Astrocyte (in vitro differentiated cells and primary cell): ENCODE measurements around the gene PLEKHM2. TPM values are rescaled to one million over a fixed set of nuclear protein-coding genes. Genes with fewer than 3 reads are reported as not detected.

Source experiments
- DNase-seq: peaks from one replicate; pipeline ENCODE4 v3.0.0-alpha.2; 2010; ENCODE audit warnings: low read depth
- FAIRE-seq: peaks from 2 replicates; lab custom pipeline; 2011; peaks lifted over from hg19 to GRCh38; lab: Jason Lieb, UNC
- H2AFZ ChIP-seq: 2 replicates; pipeline ENCODE4 v1.6.0; 2012; ENCODE audit warnings: low read depth, low read length, inconsistent platforms
- H3K27ac ChIP-seq: 2 replicates; pipeline ENCODE4 v1.5.1; 2011; ENCODE audit warnings: low read depth, low read length, inconsistent platforms
- H3K27me3 ChIP-seq: 2 replicates; pipeline ENCODE4 v1.6.0; 2011; ENCODE audit warnings: low read length, inconsistent platforms; ENCODE audit not compliant: insufficient read depth
- H3K36me3 ChIP-seq: 2 replicates; pipeline ENCODE4 v1.5.1; 2011; ENCODE audit warnings: low read length, inconsistent platforms; ENCODE audit not compliant: insufficient read depth
- H3K4me1 ChIP-seq: 2 replicates; pipeline ENCODE4 v1.5.1; 2011; ENCODE audit warnings: low read length, inconsistent platforms; ENCODE audit not compliant: insufficient read depth
- H3K4me2 ChIP-seq: 2 replicates; pipeline ENCODE4 v1.6.0; 2012; ENCODE audit warnings: low read length, inconsistent platforms
- H3K4me3 ChIP-seq: 2 replicates; pipeline ENCODE4 v1.5.1; 2011; ENCODE audit warnings: low read depth, mild to moderate bottlenecking, low read length, inconsistent platforms; ENCODE audit not compliant: insufficient read depth
- H3K79me2 ChIP-seq: 2 replicates; pipeline ENCODE4 v1.6.0; 2012; ENCODE audit warnings: mild to moderate bottlenecking, low read length, inconsistent platforms; ENCODE audit not compliant: insufficient read depth
- H3K9ac ChIP-seq: 2 replicates; pipeline ENCODE4 v1.6.0; 2012; ENCODE audit warnings: mild to moderate bottlenecking, low read length, inconsistent platforms
- H3K9me3 ChIP-seq: 2 replicates; pipeline ENCODE4 v1.5.1; 2012; ENCODE audit warnings: low read depth, mild to moderate bottlenecking, low read length, inconsistent platforms; ENCODE audit not compliant: insufficient read depth
- H4K20me1 ChIP-seq: 2 replicates; pipeline ENCODE4 v1.6.0; 2012; ENCODE audit warnings: low read length, inconsistent platforms; ENCODE audit not compliant: insufficient read depth
- H3K27ac Mint-ChIP-seq: one replicate; pipeline ENCODE4 v1.8.0; 2021; ENCODE audit warnings: mild to moderate bottlenecking, mixed read lengths; ENCODE audit not compliant: unreplicated experiment
- H3K27me3 Mint-ChIP-seq: one replicate; pipeline ENCODE4 v1.8.0; 2021; ENCODE audit warnings: low read depth, mixed read lengths; ENCODE audit not compliant: unreplicated experiment
- H3K36me3 Mint-ChIP-seq: one replicate; pipeline ENCODE4 v1.8.0; 2021; ENCODE audit warnings: low read depth, mixed read lengths; ENCODE audit not compliant: unreplicated experiment
- H3K4me1 Mint-ChIP-seq: one replicate; pipeline ENCODE4 v1.8.0; 2021; ENCODE audit warnings: low read depth, mixed read lengths; ENCODE audit not compliant: unreplicated experiment
- H3K4me3 Mint-ChIP-seq: one replicate; pipeline ENCODE4 v1.8.0; 2021; ENCODE audit warnings: mild to moderate bottlenecking, moderate library complexity, mixed read lengths; ENCODE audit not compliant: unreplicated experiment
- H3K9me3 Mint-ChIP-seq: one replicate; pipeline ENCODE4 v1.8.0; 2021; ENCODE audit warnings: mild to moderate bottlenecking, mixed read lengths; ENCODE audit not compliant: unreplicated experiment
- EZH2 ChIP-seq: IDR thresholded peaks from 2 replicates; pipeline ENCODE4 v1.6.1; 2012; ENCODE audit warnings: mild to moderate bottlenecking, low read length, inconsistent platforms; ENCODE audit not compliant: insufficient read depth
- total RNA-seq: library from RNA; stranded (reverse); gene quantifications from 2 replicates; pipeline ENCODE4 v1.2.1, GENCODE V29; 2021
- TF ChIP-seq, protein P1 (sequence below): IDR thresholded peaks from 2 replicates; pipeline ENCODE4 v1.5.1; 2011; ENCODE audit warnings: low read depth, mild to moderate bottlenecking, inconsistent platforms, low read length, moderate library complexity; ENCODE audit not compliant: insufficient read depth

Gene PLEKHM2
- total RNA-seq, 1 donor from 2014 or later: 48.3 TPM

DNA sequence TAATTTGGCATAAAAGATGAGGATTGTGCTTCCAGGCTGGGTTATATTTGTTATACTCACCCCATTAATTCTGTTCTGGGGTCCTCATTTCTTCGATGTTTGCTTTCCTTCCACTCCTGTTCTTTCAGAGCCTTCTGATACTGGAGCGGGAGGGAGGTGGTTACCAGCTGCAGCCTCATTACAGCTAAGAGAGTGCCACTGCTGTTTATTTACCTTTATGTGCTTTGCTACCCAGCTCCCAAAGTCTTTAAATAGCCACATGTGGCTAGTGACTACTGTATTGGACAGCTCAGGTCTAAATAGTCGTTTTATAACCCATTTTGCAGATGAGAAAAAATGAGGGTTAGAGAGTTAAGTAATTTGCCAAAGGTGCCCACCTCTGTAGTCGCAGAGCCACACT lies 25.1 kb downstream of the PLEKHM2 start:
- Histone ChIP-seq H3K36me3 (peaks cover 2% of the 10 kb centered on the region), H3K79me2 (peaks cover 67% of the 10 kb centered on the region), H3K4me3 (no peak overlapping the region), H4K20me1 (peaks cover 63% of the 10 kb centered on the region), H3K9ac (no peak overlapping the region), H3K27ac (no peak overlapping the region), H3K27me3 (no peaks in the 10 kb centered on the region), H2AFZ (no peak overlapping the region), H3K4me2 (no peak overlapping the region), H3K9me3 (no peaks in the 10 kb centered on the region), H3K4me1 (peaks cover 4% of the 10 kb centered on the region)
- Mint-ChIP-seq H3K27ac (no peak overlapping the region), H3K9me3 (no peaks in the 10 kb centered on the region), H3K27me3 (no peaks in the 10 kb centered on the region), H3K4me1 (peaks cover 9% of the 10 kb centered on the region), H3K36me3 (peaks cover 4% of the 10 kb centered on the region), H3K4me3 (no peak overlapping the region)
- FAIRE-seq (no peak), DNase-seq (no peak)
- no peak for TF ChIP-seq EZH2
- TF ChIP-seq, protein P1, sequence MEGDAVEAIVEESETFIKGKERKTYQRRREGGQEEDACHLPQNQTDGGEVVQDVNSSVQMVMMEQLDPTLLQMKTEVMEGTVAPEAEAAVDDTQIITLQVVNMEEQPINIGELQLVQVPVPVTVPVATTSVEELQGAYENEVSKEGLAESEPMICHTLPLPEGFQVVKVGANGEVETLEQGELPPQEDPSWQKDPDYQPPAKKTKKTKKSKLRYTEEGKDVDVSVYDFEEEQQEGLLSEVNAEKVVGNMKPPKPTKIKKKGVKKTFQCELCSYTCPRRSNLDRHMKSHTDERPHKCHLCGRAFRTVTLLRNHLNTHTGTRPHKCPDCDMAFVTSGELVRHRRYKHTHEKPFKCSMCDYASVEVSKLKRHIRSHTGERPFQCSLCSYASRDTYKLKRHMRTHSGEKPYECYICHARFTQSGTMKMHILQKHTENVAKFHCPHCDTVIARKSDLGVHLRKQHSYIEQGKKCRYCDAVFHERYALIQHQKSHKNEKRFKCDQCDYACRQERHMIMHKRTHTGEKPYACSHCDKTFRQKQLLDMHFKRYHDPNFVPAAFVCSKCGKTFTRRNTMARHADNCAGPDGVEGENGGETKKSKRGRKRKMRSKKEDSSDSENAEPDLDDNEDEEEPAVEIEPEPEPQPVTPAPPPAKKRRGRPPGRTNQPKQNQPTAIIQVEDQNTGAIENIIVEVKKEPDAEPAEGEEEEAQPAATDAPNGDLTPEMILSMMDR: no peak

DNA sequence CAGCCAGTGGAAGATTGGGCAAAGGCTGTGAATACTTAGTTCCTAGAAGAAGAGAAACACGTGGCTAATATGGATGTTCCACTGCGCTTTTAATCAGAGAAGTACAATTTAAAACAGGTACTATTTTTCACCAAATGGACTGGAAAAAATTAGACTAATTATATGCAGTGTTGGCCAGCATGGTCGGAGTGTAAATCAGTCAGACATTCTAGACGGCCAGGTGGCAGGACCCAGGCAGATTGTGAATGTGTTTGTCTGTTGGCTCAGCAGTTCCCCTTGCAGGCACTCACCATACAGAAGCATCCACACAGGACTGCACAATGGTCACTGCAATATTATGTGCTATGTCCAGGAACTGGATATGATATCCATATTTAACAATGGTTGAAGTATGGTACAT lies 28.0 kb downstream of the PLEKHM2 start:
- peaks cover 4% of the 10 kb centered on the region for H3K36me3 ChIP-seq
- H3K4me3 Mint-ChIP-seq: no peak overlapping the region
- no peaks in the 10 kb centered on the region for H3K27me3 ChIP-seq
- peaks cover 73% of the 10 kb centered on the region for H4K20me1 ChIP-seq
- H3K9me3 ChIP-seq: no peaks in the 10 kb centered on the region
- H3K4me1 Mint-ChIP-seq: peaks cover 6% of the 10 kb centered on the region
- H3K27me3 Mint-ChIP-seq: no peaks in the 10 kb centered on the region
- H3K27ac Mint-ChIP-seq: no peak overlapping the region
- TF ChIP-seq, protein P1: no peak
- TF ChIP-seq EZH2: no peak
- no peaks in the 10 kb centered on the region for H3K9me3 Mint-ChIP-seq
- H3K4me3 ChIP-seq: no peak overlapping the region
- H3K27ac ChIP-seq: no peak overlapping the region
- peaks cover 12% of the 10 kb centered on the region for H3K36me3 Mint-ChIP-seq
- FAIRE-seq (no peak), DNase-seq (no peak)
- H2AFZ ChIP-seq: no peak overlapping the region
- H3K9ac ChIP-seq: no peak overlapping the region
- peaks cover 59% of the 10 kb centered on the region for H3K79me2 ChIP-seq
- no peaks in the 10 kb centered on the region for H3K4me1 ChIP-seq
- no peak overlapping the region for H3K4me2 ChIP-seq

DNA sequence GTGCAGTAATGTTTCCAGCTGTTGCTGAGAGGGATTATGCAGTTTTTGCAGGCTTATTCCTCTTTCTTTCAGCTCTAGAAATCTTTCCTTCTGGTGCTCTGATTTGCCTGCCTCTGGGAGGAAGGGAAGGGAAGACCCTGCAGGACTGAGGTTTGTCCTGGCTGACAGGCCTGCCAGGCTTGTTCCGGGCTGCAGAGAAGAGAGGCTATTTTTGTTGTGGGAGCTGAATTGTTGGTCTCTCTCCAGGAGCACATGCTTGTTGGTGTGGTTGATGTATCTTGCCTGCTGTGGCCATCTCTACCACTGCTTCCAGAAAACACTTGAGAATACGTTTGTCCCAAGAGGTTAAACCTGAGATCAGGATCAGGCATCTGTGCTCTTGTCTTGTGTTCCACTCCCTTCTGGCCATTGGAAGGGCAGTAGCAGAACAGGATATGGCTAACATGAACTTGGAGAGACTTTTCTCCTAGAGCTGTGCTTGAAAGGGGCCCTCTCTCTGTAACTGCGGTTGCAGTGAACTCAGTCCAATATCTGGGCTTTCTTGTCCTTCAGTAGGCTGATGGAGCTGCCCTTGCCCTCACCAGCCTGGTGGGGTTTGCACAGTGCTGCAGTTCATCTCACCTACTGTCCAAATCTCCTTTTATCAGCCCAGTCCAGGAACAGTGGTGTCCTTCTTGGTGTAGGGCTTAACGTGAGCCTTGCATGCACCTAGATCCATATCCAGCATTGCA lies 30.5 kb downstream of the PLEKHM2 start:
- H3K4me3 Mint-ChIP-seq: no peak overlapping the region
- no peak overlapping the region for H3K27ac ChIP-seq
- DNase-seq (peak; percentile 64), FAIRE-seq (no peak)
- no peak overlapping the region for H2AFZ ChIP-seq
- no peaks in the 10 kb centered on the region for H3K4me1 ChIP-seq
- H3K9me3 ChIP-seq: no peaks in the 10 kb centered on the region
- H3K9me3 Mint-ChIP-seq: no peaks in the 10 kb centered on the region
- H3K36me3 Mint-ChIP-seq: peaks cover 13% of the 10 kb centered on the region
- H3K27me3 ChIP-seq: no peaks in the 10 kb centered on the region
- H3K4me2 ChIP-seq: no peak overlapping the region
- H3K27me3 Mint-ChIP-seq: no peaks in the 10 kb centered on the region
- H3K4me1 Mint-ChIP-seq: peaks cover 6% of the 10 kb centered on the region
- no peak overlapping the region for H3K4me3 ChIP-seq
- no peak overlapping the region for H3K9ac ChIP-seq
- no peak for TF ChIP-seq EZH2
- TF ChIP-seq, protein P1: no peak
- peaks cover 52% of the 10 kb centered on the region for H4K20me1 ChIP-seq
- peaks cover 37% of the 10 kb centered on the region for H3K79me2 ChIP-seq
- no peak overlapping the region for H3K27ac Mint-ChIP-seq
- peaks cover 10% of the 10 kb centered on the region for H3K36me3 ChIP-seq
